SKM-1 (cell line): ENCODE results near the gene CABCOCO1.

Source experiments
- DNase-seq: peaks from one replicate; lab custom pipeline; 2025; ENCODE audit not compliant: unreplicated experiment; lab: John Stamatoyannopoulos, UW

Gene CABCOCO1

DNA sequence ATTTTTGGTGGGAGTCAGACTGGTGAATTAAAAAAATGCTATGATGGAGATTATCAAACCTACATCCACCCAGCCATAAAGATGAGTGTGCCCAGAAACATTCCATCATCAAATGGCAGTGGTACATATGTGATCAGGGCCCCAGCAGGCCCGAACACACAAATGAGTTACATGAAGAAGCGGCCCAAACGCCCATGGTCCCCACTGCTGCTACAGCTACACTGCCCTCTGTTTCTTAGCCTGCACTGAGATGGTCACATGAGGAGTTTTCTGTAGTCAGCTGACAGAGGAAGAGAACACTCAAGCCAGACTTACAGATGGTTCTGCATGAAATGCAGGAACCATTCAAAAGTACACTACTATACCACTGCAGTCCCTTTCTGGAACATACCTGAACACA lies 142.4 kb downstream of the CABCOCO1 start:
- no peak for DNase-seq

DNA sequence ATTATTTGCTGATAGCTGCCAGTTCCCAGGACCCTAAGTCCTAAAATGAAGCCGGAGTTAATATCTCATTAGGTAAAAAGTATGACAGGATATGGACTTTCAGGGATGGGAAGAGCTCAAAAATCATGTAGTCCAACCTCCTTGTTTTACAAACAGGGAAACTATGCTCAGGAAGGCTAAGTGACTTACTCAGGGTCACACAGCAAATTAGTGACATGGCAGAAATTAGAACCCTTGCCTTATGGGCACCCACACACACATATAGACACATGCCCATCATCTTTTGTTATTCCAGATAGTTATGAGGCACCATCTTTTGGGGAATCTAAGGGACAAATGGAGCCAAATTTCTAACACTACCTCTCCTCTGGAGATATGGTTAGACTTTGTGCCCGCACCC lies 147.5 kb downstream of the CABCOCO1 start:
- DNase-seq = no peak

DNA sequence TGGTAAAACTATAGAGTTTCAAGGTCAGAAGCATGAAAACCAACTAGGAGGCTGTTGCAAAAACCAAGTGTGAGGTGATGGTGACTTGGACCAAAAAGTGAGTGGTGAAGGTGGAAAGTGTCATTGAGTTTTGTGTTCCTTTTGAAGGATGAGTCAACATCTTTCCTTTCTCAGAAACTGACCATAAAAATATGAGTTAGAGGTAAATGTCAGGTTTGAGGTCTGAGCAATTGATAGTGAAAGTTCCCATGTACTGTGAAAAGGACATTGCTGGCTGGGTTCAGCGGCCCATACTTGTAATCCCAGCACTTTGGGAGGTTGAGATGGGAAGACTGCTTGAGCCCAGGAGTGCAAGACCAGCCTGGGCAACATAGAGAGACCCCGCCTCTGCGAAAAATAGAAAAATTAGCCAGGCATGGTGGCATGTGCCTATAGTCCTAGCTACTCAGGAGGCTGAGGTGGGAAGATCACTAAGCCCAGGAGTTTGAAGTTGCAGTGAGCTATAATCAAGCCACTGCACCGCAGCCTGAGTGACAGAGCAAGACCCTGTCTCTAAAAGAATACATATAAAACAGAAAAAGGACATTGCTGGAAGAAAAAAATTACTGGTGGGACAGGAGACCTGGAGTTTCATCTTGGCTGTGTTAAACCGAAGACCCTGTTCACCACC lies 149.5 kb downstream of the CABCOCO1 start:
- DNase-seq = no peak

DNA sequence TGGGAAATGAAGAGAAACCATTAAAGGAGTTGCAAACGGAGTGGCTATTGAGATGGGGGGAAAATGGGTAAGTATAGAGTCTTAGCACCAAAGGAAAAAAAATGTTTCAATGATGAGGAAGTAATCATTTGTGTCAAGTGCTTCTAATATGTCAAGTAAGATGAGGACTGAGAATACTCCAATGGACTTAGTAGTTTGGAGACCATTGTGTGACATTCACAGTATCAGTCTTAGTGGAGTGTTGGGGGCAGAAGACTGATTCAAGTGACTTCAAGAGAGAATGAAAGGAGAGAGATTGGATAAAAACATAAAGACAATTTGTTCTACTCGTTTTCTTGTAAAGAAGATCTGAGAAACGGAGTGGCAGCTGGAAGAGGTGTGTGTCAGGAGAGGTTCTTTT lies 150.2 kb downstream of the CABCOCO1 start:
- DNase-seq = no peak

DNA sequence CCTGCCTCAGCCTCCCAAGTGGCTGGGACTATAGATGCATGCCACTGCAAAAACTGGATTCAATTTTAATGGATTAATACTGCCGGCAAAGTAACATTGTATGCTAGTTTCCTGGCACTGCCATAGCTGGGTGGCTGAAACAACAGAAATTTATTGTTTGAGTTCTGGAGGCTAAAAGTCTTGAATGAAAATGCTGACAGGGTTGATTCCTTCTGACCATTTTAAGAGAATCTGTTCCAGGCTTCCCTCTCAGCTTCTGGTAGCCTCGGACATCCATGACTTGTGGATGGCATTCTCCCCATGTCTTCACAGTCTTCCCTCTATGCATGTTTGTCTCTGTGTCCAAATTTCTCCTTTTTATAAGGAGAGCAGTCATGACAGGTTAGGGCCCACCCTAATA lies 151.4 kb downstream of the CABCOCO1 start:
- no peak for DNase-seq

DNA sequence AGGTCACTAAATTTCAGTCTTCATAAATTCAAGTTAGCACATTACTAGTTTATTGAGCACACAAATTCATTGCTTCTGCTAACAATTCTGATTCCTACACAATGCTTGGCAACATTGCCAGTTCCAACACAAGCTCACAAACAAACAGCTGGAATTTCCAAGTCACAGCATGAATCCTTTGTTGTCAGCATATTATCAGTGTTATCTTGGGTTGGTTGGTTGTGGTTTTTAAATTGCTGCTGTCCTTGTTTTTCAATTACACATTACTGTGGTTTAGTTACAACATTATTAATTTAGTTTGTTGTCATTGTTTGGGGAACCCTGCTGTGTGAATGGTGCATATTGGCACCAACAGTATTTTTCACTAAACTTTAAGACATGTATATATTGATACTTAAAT lies 152.8 kb downstream of the CABCOCO1 start:
- no peak for DNase-seq
